HepG2 (cell line): ENCODE results near the gene RPL31. TPM values are rescaled to one million over a fixed set of nuclear protein-coding genes. Genes with fewer than 3 reads are reported as not detected.

Source experiments
- ATAC-seq: fragments of 200-7000 bp; cut with Tn5 transposase; 3 replicates; pipeline ENCODE4 v1.9.1; 2020; ENCODE audit warnings: mild to moderate bottlenecking, moderate library complexity
- BruUV-seq: library from RNA; stranded (reverse); fragments of 400-500 nt; replicated peaks from 2 replicates; lab custom pipeline; 2021; lab: Mats Ljungman, UMichigan
- CTCF ChIA-PET: fragments of 300-600 bp; formaldehyde crosslinking; extraction: SDS; loops from one replicate; lab custom pipeline; 2021; ENCODE audit warnings: low total read pairs, inconsistent platforms, low intra/inter-chr PET ratio; lab: Yijun Ruan, JAX
- POLR2A ChIA-PET: fragments of 350-600 bp; sonication (Branson Sonifier 250); formaldehyde crosslinking; loops from one replicate; lab custom pipeline; 2020; ENCODE audit warnings: antibody characterized with exemption, inconsistent platforms; lab: Yijun Ruan, JAX
- DNase-seq: peaks from one replicate; pipeline ENCODE4 v3.0.0-alpha.2; 2015; ENCODE audit warnings: low spot score
- FAIRE-seq: peaks from 3 replicates; lab custom pipeline; 2011; peaks lifted over from hg19 to GRCh38; lab: Jason Lieb, UNC
- H2AFZ ChIP-seq: one replicate; pipeline ENCODE4 v1.6.1; 2011; ENCODE audit warnings: low read length, inconsistent platforms
- H3K27ac ChIP-seq: fragments of 300-600 bp; 3 replicates; pipeline ENCODE4 v1.8.0; 2011; ENCODE audit warnings: mixed run types, mild to moderate bottlenecking, mixed read lengths, low read length, inconsistent platforms; ENCODE audit not compliant: insufficient read depth; ENCODE audit errors: extremely low read length
- H3K27me3 ChIP-seq, 2 experiments: fragments of 200-600 bp in 1 of 2; 2 replicates in 1 of 2; 3 replicates in 1 of 2; pipeline versions ENCODE4 v1.6.0 to v1.8.0; 2011; ENCODE audit warnings: low read length in 2 of 2, mild to moderate bottlenecking in 2 of 2, moderate library complexity in 2 of 2, inconsistent platforms in 1 of 2; ENCODE audit not compliant: insufficient read depth in 2 of 2, control insufficient read depth in 1 of 2
- H3K36me3 ChIP-seq, 2 experiments: fragments of 200-600 bp in 1 of 2; replicated peaks in 1 of 2; 2 replicates in 1 of 2; 3 replicates in 1 of 2; pipeline versions ENCODE4 v1.5.1 to v1.8.0; 2011; ENCODE audit warnings: low read length in 2 of 2, inconsistent platforms in 1 of 2; ENCODE audit not compliant: insufficient read depth in 2 of 2, control insufficient read depth in 1 of 2
- H3K4me1 ChIP-seq: 2 replicates; pipeline ENCODE4 v1.5.1; 2012; ENCODE audit warnings: low read length, inconsistent platforms; ENCODE audit not compliant: insufficient read depth
- H3K4me2 ChIP-seq: 2 replicates; pipeline ENCODE4 v1.6.0; 2011; ENCODE audit warnings: low read depth, low read length, inconsistent platforms
- H3K4me3 ChIP-seq, 3 experiments: fragments of 200-600 bp in 1 of 3; sonication (generic), shearing (Covaris generic) in 1 of 3; replicated peaks in 1 of 3; 2 replicates each; pipeline ENCODE4 v1.5.1; 2011 to 2016; ENCODE audit warnings: low read length in 3 of 3, inconsistent platforms in 2 of 3, low read depth in 2 of 3, mild to moderate bottlenecking in 2 of 3, control low read depth in 1 of 3, mixed read lengths in 1 of 3; ENCODE audit not compliant: insufficient read depth in 1 of 3
- H3K79me2 ChIP-seq: one replicate; pipeline ENCODE4 v1.6.1; 2011; ENCODE audit warnings: low read length, inconsistent platforms; ENCODE audit not compliant: insufficient read depth
- H3K9ac ChIP-seq: 2 replicates; pipeline ENCODE4 v1.6.0; 2011; ENCODE audit warnings: mild to moderate bottlenecking, low read depth, low read length, inconsistent platforms; ENCODE audit not compliant: insufficient read depth
- H3K9me3 ChIP-seq: 2 replicates; pipeline ENCODE4 v1.5.1; 2012; ENCODE audit warnings: mild to moderate bottlenecking, low read length
- H4K20me1 ChIP-seq: 2 replicates; pipeline ENCODE4 v1.6.0; 2011; ENCODE audit warnings: inconsistent platforms, mild to moderate bottlenecking, low read length, moderate library complexity; ENCODE audit not compliant: insufficient read depth
- CC2D1A ChIP-seq: sonication (generic); formaldehyde crosslinking; IDR thresholded peaks from 2 replicates; pipeline ENCODE4 v1.8.1; 2023; ENCODE audit warnings: mild to moderate bottlenecking, missing genetic modification reagents
- IRX3 ChIP-seq: sonication (generic); formaldehyde crosslinking; IDR thresholded peaks from 2 replicates; pipeline ENCODE4 v1.8.1; 2023; ENCODE audit warnings: mild to moderate bottlenecking, low read depth, missing genetic modification reagents, borderline replicate concordance
- NFKB2 ChIP-seq: sonication (generic); formaldehyde crosslinking; IDR thresholded peaks from 2 replicates; pipeline ENCODE4 v1.4.0; 2020; ENCODE audit warnings: missing genetic modification reagents, borderline replicate concordance
- RBM22 ChIP-seq: fragments of 200-400 bp; formaldehyde crosslinking; optimal IDR thresholded peaks from 2 replicates; pipeline ENCODE3; 2017; ENCODE audit warnings: mild to moderate bottlenecking, low read length, moderate library complexity
- ZFP36L1 ChIP-seq: sonication (generic); formaldehyde crosslinking; IDR thresholded peaks from 2 replicates; pipeline ENCODE4 v1.8.0; 2022; ENCODE audit warnings: mild to moderate bottlenecking, missing genetic modification reagents, moderate library complexity
- ZNF530 ChIP-seq: sonication (generic); formaldehyde crosslinking; IDR thresholded peaks from 2 replicates; pipeline ENCODE4 v1.5.0; 2020; ENCODE audit warnings: low read depth, mild to moderate bottlenecking, missing genetic modification reagents
- WGBS: methylation state at CpG from one replicate; pipeline ENCODE4 v1.1.6; 2017; ENCODE audit warnings: low lambda C conversion rate; 5-methylcytosine and 5-hydroxymethylcytosine counted together
- in situ Hi-C: cut with HindIII; loops from 2 replicates; pipeline ENCODE4 v1.10.0; 2017; ENCODE audit warnings: low pct_unique_long_range_greater_than_20kb; ENCODE audit not compliant: extremely low pct_ligation_motif_present
- intact Hi-C: fragments of 100-400 bp; cut with micrococcal nuclease; formaldehyde crosslinking; loops from one replicate; pipeline ENCODE4 v1.10.0; 2022; ENCODE audit not compliant: unreplicated experiment
- polyA plus RNA-seq, 8 experiments: library from polyadenylated mRNA; depleted of rRNA in 3 of 8; stranded (reverse) in 7 of 8; unstranded in 1 of 8; fragments of >200 nt; fragmentation: Illumina TruSeq in 4 of 8; extraction: Trizol in 4 of 8; gene quantifications; 2 replicates each; pipeline versions ENCODE4 v1.2.1 to v1.2.3, GENCODE V29; 2011 to 2016; ENCODE audit warnings: low read depth in 4 of 8, missing spikeins in 1 of 8, mixed read lengths in 1 of 8; ENCODE audit not compliant: insufficient read depth in 1 of 8
- total RNA-seq, 5 experiments: library from RNA; depleted of rRNA; stranded (reverse); fragments of >200 nt; fragmentation: Illumina TruSeq; extraction: Trizol; gene quantifications; 2 replicates each; pipeline ENCODE4 v1.2.3, GENCODE V29; 2016; ENCODE audit warnings: low read depth in 1 of 5

Gene RPL31
- total and polyA plus RNA-seq, 2 of the 13 experiments (the other 11 are each of a cell fraction or from before 2014, with no cell fraction given): 3,331 to 3,582 TPM

DNA sequence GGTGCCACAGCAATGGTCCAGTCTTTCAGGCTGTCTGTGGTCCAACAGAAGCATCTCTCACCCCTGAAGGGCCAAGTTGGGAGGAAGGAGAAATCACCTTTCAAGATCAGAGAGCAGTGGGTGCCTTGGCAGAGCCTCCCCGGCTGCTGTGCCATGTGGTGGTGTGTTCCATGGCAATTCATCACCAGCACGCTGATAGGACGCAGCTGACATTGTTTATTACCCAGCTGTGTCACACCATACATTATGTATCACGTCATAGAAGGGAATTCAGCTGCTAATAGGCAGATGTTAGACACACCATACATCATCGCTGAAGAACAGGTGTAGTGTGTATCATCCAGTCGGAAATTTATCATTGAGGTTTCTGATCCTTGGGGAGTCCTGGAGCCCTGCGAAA lies 29.6 kb upstream of the RPL31 start:
- Histone ChIP-seq H3K27ac (no peak overlapping the region), H3K4me1 (no peaks in the 10 kb centered on the region), H3K4me3 (no peak overlapping the region), H3K4me2 (no peak overlapping the region), H3K9me3 (no peaks in the 10 kb centered on the region), H3K36me3 (peaks cover 54 to 93% of the 10 kb centered on the region in 2 experiments), H3K9ac (no peak overlapping the region), H2AFZ (no peak overlapping the region), H3K27me3 (no peaks in the 10 kb centered on the region), H4K20me1 (no peaks in the 10 kb centered on the region), H3K79me2 (no peaks in the 10 kb centered on the region)
- ATAC-seq: no peak
- POLR2A ChIA-PET: no interaction called here
- no peak for DNase-seq
- TF ChIP-seq RBM22: peak; percentile 76
- TF ChIP-seq ZNF530 (CRISPR knock-in tag): no peak
- CTCF ChIA-PET: no interaction called here
- BruUV-seq: no TSS peak
- intact Hi-C loops (no loop called here), in situ Hi-C loops (no loop called here)
- over 99% methylated on average over 7 of the region's 7 CpGs for WGBS
- no peak for FAIRE-seq

DNA sequence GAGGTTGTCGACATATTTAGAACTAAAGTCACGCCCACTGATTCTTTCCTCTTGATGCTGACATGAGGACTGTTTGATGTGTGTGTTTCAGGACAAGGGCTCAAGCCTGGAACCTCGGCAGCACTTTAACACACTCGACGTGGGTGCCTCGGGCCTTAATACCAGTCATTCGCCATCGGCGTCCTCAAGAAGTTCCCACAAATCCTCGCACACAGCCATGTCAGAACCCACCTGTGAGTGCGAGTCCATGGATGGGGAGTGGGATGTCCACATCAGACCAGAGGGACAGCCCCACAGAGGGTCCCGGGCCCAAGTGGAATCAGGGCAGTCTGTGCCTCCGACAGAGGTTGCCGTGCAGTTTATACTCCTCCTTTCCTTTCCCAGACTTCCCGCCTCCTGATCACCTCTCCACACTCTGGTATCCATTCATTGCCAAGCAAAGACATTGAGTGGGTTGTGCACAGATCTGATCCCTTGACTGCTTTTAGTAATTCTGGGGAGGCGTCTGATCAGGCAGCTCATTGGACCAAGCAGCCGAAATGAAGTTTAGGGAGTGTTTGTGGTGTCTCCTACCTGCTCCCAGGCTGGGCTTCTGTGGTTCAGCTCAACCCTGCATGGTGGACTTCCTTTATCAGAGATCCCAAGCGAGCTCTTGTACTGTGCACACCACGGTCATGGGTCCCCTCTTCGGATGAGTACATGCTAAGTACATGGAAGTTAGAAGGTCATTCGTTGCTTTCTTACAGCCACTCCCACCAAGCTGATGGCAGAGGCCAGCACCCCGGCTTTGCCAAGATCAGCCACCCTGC lies 27.2 kb upstream of the RPL31 start:
- no peak overlapping the region for H3K27ac ChIP-seq
- no peak for DNase-seq
- in situ Hi-C loops (no loop called here), intact Hi-C loops (no loop called here)
- no peak overlapping the region for H2AFZ ChIP-seq
- H3K27me3 ChIP-seq: no peaks in the 10 kb centered on the region
- no TSS peak for BruUV-seq
- POLR2A ChIA-PET: no interaction called here
- FAIRE-seq: no peak
- H3K36me3 ChIP-seq: peaks cover 54 to 90% of the 10 kb centered on the region in 2 experiments
- 97% methylated on average over 19 of the region's 22 CpGs for WGBS
- no peaks in the 10 kb centered on the region for H3K4me1 ChIP-seq
- no peak overlapping the region for H3K4me3 ChIP-seq
- no peak for TF ChIP-seq CC2D1A
- 0 out of 2 replicates have a peak, but pooled peaks have one; percentile 20 for TF ChIP-seq NFKB2 (CRISPR knock-in tag)
- TF ChIP-seq RBM22: peak; percentile 73
- 0 out of 2 replicates have a peak, but pooled peaks have one; percentile 28 for TF ChIP-seq ZFP36L1 (CRISPR knock-in tag)
- no peak for TF ChIP-seq IRX3 (CRISPR knock-in tag)
- no peak overlapping the region for H3K9ac ChIP-seq
- no peaks in the 10 kb centered on the region for H3K79me2 ChIP-seq
- ATAC-seq: no peak
- CTCF ChIA-PET: no interaction called here
- H3K4me2 ChIP-seq: no peak overlapping the region
- H4K20me1 ChIP-seq: no peaks in the 10 kb centered on the region
- H3K9me3 ChIP-seq: no peaks in the 10 kb centered on the region
